Measurements from ENCODE around the gene DLG2.

DLG2 gene

DNA sequence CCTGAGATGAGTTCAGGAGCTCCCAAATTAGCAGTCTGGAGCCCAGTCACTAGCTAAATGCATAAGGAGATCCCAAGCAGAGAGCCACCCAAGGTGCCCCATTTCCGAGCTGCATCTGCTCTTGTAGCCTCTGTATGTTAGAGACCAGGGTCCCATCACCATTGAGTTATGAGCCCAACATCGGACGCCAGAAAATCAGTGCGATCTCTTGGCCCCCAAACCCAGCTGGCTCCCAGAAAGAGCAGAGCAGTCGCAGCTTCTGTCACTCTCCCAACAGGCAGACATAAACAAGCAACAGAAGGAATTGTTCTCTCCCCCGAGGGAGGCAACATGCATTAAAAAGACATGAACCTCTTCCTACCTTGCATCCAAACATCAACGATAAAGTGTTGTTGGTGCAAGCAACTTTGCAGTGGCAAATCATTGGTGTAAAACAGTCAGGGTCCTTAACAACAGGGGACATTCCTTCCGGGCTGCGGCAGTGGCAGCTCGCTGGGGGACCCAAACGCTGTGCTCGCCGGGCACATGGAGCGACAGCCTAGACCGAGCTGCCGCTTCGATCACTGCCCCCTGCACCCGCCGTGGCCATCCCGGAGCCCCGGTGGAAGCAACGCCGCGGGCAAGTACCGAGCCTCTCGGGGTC lies 907.1 kb downstream of the DLG2 start:
- DNase-seq, result no peak

DNA sequence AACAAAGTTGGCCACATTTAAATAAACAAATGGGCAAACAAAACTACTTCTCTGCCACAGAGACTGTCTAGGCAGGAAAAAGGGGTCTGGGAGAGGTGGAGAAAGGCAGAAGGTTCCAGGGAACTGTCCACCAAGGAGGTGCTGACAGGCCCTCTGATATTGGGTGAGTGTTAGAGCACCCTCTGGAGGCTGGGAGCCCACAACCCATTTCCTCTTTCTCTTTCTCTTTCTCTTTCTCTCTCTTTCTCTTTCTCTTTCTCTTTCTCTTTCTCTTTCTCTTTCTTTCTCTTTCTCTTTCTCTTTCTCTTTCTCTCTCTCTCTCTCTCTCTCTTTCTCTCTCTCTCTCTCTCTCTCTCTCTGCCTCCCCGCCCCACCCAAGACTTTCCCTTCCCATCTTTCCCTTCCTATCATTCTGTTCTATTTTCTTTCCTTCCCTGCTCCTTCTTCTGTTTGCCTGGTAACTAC lies 912.8 kb downstream of the DLG2 start:
- DNase-seq, result peak; percentile 40

DNA sequence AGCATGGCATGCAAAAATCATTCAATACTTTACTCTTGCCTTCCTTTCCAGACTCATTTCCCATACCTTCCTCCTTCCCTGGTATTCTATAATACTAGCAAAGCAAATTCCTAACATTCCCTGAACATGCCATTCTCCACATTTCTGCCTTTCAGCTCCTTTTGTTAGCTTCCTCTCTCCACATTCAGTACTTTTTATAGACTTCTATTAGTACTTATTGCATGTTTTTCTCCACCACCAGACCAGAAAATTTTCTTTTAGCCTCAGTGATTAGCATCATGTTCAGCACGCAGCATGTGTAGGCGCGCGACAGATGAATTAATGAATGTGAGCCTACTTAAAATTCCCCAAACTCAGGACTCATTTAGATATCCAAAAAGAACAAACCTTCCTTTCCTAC lies 935.3 kb downstream of the DLG2 start:
- DNase-seq, result no peak

DNA sequence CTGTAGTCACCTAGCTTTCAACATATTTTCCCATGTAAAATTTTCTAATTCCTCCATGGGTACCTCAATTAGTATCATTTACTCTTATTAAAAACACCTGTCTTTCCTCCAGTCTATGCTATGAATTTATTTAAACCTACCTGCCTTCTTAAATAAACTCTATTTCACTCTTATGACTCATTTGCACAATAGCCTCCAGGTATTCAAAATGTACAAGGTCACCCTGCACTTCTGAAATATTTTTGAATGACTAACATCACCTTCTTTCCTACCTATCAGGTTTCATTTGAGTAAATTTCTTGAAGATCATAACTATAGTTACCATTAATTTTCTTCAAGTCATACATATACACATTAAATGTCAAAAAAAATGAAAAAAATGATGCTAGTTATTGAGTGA lies 939.7 kb downstream of the DLG2 start:
- no peak for DNase-seq

DNA sequence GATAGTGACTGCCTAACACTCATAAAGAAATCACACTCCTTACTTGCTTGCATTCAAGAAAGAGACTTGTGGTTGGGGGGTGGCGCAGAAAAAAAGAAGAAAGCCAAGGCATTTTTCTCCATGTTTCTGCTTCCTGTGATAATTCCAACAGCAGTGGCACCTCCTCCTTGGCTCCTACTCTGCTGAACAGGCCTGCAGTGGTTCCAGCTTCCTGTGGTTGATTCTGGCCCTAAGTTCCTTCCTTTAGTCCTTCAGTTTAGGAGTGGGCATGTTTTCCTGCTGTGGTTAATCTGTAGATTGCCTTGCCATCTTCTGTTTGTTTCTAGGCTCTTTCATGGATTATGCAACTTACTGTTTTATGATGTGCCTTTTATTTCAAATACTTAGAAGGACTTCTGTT lies 940.4 kb downstream of the DLG2 start:
- DNase-seq, result no peak

DNA sequence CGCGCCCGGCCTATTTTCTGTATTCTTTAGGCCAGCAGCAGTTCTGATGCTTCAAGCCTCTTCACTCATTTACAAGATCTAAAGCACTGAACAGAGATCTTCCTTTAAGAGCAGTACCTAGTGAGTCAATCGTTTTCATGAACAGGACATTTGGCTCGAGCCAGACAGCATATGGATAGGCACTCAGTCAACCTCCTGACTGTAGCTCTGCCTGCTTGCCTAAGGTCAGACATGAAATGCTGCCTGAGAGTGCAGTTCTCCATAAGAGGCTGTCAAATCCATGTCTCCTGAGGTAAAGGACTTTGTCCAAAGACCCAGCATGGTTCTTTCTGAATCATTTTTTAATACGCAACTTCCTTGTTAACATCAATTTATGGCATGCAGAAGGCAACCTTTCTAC lies 941.2 kb downstream of the DLG2 start:
- DNase-seq, result no peak

DNA sequence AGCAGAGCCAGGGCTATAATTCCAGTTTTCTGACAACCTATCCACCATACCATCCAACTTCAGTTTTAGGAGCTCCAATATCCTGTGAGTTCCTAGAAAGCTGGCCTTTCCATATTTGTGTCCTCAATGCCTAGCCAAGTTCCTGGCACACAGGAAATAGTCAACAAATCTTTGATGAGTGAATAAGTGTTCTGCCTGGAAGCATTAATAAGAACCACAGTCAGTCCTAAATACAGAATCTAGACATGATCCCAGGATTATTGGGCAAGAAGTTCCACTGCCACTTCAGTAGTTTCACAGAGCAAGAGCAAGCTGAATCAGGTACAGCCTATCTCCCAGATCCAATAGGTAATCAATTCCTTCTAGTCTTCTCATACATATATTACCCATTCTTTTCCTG lies 942.0 kb downstream of the DLG2 start:
- DNase-seq, result no peak

DNA sequence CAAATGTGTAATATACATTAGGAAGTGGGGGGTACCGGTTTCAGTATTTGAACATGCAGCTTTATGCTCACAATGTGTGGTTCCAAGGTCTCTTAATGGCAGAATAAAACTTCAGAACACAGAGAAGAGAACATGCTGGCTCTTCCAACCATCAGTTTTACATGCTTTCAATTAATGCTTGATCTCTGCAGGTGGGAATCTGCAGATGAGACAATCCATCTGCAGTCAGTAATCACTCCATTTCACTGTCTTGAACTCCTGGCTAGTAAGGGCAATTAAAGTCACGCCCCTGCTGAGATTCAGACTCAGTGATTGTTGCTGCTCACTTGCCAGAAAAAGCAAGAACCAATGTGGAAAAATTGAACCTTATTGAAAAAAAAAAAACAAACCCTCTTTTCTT lies 945.7 kb downstream of the DLG2 start:
- DNase-seq, result no peak

DNA sequence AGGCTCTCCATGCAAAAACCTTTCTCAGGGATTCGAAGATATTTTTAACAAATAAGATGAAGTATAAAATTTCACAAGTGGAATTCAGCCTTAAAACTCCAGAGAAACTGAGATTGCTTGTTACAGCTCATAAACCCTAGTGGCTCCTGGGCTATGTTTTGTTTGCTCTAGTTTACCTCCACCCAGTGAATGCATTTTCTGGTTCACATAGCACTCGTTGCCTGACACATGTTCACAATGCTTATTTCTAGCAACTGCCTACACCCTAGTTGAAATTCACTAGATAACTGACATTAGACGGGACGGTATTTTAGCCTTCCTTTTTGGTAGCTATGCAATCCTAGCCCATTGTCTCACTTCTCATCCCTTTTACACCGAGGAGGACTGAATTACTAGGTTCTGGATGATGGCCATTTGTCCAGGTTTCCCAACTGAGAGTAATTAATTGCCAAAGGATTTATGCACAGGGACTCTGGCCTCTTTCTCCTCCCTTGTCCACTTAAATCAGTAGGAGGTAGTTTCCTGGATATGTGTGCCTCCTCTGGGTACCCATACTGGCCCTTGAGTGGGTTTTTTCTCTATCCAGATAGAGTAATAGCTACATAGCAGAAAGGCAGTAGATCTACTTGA lies 951.6 kb downstream of the DLG2 start:
- DNase-seq, result no peak

DNA sequence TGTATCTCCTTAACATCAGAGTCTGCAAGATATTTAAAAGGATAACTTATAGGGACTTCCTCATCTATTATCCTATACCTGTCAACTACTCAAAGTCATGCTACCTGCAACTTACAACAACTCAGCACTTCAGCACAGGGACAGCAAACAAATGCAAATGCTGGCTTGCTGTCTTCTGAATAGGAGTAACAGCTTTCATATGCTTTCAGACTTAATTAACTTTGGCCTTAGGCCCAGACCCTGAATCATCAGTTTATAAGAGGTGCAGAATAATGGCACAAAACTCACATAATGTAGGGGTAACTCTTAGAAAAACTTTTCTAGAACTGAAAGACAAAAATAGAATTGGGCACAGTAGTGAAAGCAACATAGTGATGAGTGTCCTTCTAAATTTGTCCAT lies 953.4 kb downstream of the DLG2 start:
- DNase-seq, result no peak

DNA sequence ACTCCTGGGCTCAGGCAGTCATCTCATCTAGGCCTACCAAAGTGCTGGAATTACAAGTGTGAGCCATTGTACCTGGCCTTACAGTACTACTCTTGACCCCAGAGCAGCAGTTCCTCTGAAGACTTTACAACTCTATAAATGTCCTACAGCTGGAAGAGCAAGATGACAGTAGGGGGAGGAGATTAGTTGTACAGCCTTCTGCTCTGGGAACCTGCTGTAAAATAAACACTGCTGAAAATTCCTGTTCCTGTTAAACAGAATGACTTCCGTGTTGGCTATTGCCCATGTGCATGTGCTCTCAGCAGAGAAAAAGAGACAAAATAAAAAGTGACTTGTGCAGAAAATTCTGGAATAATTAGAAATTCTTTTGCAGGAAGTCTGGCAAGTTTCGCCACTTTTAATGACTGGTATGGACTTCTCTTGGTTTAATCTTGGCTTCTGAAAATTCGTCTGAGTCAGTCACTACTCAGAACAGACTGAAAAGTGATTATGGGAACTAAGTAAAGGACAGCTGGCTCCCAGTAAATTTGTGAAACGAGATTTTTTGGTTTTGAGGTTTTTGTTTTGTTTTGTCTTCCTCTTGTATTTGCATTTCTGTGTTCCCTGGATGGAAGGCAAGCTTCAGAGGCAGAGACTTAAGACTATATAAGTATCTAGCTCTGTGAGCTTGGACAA lies 955.7 kb downstream of the DLG2 start:
- no peak for DNase-seq

DNA sequence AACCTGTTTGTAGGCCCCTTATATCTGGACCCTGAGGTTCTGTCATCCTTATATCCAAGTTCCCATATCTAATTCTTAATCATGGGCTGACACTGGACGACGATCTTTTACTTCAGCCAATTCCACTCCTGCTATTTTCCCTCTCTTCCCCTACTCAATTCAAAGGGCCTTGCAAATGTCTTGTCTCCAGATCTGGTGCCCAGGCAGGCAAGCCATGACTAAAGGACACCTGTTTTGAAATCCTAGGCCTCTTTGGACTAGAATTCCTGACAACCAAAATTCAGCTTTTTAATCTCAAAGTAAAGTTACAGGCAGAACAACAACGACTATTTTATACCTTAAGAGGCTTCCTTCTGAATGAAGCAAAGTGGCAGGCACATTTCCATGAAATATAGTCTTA lies 963.4 kb downstream of the DLG2 start:
- no peak for DNase-seq

DNA sequence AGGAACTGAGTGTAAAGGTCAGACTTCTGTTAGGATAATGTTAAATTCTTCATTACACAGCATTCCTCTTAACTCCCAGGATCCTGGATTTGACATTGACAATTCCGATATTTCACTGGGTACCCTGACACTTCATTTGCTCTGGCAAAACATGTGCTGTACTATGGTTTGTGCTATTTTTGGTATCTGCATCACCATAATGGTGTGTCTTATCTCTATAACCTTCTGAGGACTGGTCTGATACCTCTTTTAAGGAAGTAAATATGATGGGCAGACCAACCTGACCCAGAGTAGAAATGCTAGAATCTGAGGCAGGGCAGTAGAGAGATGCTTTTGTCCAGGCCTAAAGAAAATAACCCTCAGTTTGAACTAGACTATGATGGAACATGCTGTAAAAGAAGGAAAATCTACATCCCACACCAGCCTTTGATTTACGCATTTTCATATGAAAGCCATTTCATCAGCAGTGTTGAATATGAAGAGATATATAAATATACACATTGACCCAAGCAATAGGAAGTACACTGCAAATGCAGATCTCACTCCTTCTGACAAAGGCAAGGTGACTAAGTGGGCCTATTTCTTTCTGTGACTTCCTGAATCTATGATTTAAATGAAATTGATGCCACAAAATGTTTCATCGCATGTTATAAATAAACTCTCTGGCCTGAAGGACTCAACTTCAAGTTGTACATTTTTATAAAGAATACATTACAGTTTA lies 966.7 kb downstream of the DLG2 start:
- DNase-seq, result no peak

DNA sequence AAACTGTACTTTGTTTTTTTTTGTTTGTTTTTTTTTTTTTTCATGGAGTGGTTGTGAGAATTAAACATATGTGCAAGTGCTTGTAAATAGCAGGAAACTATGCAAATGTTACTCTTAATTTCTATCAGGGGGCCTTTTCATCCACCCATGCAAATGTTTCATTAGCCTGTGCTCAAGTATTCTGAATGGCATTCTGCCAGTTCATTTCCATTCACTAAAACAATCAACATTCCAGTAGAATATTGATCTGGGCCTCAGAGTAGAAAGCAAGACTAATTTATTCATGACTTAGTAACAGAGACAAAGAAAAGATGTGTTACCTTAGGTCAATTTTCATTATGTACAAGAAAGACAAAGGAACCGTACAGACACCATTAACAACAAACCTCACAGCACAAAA lies 971.4 kb downstream of the DLG2 start:
- DNase-seq, result no peak

DNA sequence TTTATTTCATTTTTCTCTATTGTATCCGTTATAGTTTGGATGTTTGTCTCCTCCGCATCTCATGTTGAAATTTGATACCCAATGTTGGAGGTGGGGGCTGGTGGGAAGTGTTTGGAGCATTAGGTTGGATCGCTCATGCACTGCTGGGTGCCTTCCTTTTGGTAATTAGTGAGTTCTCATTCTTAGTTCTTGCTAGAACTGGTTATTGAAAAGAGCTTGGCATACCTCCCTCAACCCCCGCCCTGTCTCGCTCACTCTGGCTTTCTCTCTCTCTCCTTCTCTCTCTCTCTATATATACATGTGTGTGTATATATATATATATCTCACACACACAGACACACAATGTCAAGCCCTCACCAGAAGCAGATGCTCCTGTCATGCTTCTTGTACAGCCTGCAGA lies 978.7 kb downstream of the DLG2 start:
- no peak for DNase-seq

DNA sequence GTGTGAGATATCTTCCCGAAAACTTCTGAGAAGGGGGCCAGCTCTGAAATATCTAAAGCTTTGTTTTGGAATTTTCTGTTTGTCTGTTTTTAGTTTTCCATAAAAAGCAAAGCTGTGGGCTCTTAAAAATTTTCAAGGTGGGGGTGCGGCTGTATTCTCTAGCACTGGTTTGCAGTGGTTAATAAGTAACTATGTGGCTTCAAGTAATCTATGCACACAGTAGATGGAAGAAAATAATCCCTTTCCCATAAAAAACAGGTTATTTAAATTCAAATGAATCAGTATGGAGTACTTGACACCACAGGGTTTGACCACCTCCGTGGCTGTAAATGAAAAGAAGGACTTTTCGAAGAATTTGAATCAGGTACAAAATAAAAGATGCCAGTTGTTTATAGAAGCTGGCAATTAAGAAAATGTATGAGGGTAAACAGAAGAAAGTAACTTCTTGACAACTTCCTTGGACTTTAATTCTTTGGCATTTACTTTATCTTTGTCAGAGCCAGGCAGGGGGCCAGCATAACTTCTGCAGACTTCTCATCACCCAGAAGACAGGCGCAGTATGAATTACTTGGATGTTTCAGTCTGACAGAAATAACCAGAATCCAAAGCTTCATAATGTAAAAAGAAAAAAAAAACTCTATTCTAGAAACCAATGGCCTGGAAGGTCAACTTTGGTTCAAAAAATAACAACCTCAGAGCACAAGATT lies 981.0 kb downstream of the DLG2 start:
- DNase-seq, result no peak

DNA sequence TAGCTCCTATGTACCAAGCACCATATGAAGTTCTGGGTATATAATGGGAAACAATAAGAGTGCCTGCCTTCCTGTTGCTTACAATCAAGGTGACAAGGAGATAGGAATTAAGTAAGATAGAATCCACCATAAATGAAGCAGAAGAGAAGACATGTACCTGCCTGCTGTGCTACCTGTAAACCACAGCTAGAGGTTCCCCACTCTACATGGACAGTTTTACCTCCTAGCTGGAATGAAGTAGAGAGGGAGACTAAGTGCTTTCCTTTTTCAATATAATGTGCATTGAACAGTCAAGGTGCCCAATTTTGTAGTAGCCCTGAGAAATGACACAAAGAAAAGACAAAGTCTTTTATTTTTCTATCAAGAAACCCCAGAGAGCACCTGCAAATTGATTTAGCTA lies 984.6 kb downstream of the DLG2 start:
- DNase-seq, result no peak

DNA sequence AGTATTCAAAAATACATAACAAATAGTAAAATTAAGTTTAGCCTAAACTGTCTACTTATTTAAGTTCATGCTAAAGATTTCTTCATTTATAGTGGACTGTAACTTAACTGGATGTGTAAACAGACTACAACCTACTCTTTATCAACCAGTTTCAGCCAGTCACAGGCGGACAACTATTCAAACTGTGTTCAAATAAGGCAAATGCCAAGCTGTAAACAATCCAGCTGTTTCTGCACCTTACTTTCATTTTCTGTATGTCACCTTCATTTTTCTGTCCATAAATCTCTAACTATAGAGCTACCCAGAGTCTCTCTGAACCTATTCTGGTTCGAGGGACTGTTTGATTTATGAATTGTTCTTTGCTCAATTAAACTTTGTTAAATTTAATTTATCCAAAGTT lies 992.8 kb downstream of the DLG2 start:
- DNase-seq, result no peak

DNA sequence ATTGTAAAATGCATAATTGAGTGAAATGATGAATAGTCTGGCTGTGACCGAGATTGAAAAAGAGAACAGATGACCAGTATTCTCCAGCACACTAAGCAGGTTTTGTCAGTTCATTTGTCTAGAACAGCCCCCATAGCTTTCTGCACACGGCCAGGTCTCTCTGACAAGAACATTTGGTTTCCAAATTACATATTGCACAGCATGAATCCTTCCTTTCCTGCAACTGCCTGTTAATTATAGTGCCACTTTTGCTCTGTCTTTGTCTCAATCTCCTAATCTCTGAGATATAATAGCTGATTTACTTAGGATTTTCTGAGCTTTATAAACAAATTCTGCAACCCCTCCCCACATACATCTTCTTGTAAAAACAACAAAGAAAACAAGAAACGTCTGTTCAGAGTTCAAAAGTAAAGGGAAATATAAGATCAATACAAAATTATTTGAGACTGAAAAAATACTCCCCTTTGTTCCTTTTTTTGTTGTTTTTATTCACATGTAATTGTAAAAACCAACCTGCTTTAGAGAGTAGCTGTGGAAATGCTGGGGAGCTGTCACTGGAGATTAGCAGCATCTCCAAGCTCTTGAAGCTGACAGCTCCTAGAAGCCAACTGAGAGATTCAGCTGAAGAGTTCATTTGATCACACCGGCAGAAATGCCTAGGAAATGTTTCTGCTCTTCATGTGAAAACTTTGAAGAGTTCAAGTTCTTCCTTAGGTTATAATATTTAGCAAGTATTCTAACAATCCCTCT lies 998.1 kb downstream of the DLG2 start:
- DNase-seq, result no peak

DNA sequence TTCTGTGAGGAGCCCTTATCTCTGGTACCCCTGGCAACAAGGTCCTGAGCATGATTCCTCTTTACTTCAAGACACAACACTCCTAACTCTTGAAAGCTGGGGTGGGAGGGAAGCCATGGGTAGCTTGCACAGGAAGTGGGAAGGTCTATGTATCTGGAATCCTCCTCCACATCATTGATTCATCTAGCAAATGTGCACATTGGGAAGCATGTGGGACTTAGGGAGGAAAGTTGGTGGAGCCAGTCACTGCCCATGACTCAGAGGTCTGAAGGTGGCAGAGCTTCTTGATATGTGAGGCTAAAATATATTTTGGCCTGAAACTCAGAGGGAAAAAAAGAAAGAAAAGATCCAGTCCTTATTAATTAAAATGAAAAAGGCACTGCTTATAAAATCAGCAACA lies 1000.9 kb downstream of the DLG2 start:
- DNase-seq, result no peak

DNA sequence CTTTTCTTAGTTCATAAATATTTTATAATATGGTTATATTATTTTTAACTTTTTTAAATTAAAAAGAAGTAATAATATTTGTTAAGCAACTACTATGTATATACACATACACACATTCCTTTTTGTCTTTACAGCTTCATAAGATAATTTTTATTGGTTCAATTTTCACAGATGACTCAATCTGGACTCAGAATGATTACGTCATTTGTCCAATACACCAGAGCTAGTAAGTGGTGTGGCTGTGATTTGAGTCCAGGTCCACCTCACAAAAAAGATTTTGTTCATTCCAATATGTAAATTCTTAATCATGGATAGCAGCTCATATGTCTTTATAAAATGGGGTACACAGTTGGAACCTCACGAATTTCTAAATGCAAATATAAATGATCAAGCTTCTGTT lies 1014.5 kb downstream of the DLG2 start:
- no peak for DNase-seq

DNA sequence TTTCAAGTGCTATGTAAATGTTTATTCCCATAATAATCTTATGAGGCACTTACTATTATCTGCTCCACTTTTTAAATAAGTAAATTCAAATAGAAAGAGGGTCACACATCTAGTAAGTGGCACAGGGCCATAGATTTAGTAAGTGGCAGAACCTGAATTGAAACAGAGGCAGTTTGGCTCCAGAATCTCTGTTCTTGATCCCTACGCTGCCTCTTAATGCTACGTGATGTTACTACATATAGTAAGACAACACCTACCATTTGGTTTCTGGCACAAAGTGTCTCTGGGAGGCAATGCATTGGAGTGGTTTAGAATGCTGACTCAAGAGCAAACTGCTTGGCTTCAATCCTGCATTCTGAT lies 1018.3 kb downstream of the DLG2 start:
- no peak for DNase-seq

Data from activated CD4-positive, alpha-beta T cell treated with anti-CD3 and anti-CD28 coated beads, Interleukin-2, Interleukin-6, amounts not matched to agents 100 ng/mL and 50 ng/mL, durations not matched to agents 16 hours and 8 hours (primary cell).